ENCODE measurements around the gene NRCAM. TPM values are rescaled to one million over a fixed set of nuclear protein-coding genes. Genes with fewer than 3 reads are reported as not detected.

The NRCAM gene
- total and polyA plus RNA-seq, 2 of the 13 experiments (the other 11 are each of a cell fraction or from before 2014, with no cell fraction given) = 0.31 to 0.33 TPM

DNA sequence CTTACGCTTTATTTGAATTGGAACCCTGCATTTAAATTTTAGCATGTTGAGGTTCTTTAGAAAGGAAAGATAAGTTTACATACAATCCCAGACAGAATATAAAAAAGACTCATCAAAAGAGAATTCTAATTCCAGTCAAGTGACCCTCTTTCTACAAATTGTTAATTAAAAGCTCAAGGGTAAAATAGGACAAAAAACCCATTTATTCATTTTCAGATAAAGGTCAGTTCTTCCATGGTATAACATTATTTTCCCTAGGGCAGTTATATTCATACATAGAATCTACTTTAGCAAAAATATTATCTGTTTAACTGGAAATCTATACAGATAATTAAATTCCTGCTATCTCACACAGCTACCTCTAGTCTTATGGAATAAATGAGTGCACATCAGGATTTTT is 188.6 kb downstream of the NRCAM start:
- H3K4me3 ChIP-seq (replicated peaks in 1 of 3; ENCODE audit: insufficient read depth in 1 of 3, low read depth in 2 of 3, low read length in 3 of 3) = no peak overlapping the region
- in situ Hi-C loops (cut with HindIII; ENCODE audit: extremely low pct_ligation_motif_present, low pct_unique_long_range_greater_than_20kb) (no loop called here), intact Hi-C loops (cut with micrococcal nuclease; ENCODE audit: unreplicated experiment) (no loop called here)
- ChIA-PET CTCF (ENCODE audit: low intra/inter-chr PET ratio, low total read pairs) (no interaction called here), POLR2A (no interaction called here)
- H3K27me3 ChIP-seq (ENCODE audit: control insufficient read depth in 1 of 2, insufficient read depth in 2 of 2, low read length in 2 of 2) = no peaks in the 10 kb centered on the region
- no peaks in the 10 kb centered on the region for H4K20me1 ChIP-seq (ENCODE audit: insufficient read depth, low read length)
- no peaks in the 10 kb centered on the region for H3K4me1 ChIP-seq (ENCODE audit: insufficient read depth, low read length)
- BruUV-seq (replicated peaks) = no TSS peak
- FAIRE-seq = no peak
- no peak overlapping the region for H2AFZ ChIP-seq (ENCODE audit: low read length)
- H3K9me3 ChIP-seq (ENCODE audit: low read length) = no peaks in the 10 kb centered on the region
- TF ChIP-seq, protein P1, sequence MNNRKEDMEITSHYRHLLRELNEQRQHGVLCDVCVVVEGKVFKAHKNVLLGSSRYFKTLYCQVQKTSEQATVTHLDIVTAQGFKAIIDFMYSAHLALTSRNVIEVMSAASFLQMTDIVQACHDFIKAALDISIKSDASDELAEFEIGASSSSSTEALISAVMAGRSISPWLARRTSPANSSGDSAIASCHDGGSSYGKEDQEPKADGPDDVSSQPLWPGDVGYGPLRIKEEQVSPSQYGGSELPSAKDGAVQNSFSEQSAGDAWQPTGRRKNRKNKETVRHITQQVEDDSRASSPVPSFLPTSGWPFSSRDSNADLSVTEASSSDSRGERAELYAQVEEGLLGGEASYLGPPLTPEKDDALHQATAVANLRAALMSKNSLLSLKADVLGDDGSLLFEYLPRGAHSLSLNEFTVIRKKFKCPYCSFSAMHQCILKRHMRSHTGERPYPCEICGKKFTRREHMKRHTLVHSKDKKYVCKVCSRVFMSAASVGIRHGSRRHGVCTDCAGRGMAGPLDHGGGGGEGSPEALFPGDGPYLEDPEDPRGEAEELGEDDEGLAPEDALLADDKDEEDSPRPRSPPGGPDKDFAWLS (CRISPR knock-in tag; IDR thresholded peaks at IDR 0.05; ENCODE audit: borderline replicate concordance) = no peak
- TF ChIP-seq, protein P2, sequence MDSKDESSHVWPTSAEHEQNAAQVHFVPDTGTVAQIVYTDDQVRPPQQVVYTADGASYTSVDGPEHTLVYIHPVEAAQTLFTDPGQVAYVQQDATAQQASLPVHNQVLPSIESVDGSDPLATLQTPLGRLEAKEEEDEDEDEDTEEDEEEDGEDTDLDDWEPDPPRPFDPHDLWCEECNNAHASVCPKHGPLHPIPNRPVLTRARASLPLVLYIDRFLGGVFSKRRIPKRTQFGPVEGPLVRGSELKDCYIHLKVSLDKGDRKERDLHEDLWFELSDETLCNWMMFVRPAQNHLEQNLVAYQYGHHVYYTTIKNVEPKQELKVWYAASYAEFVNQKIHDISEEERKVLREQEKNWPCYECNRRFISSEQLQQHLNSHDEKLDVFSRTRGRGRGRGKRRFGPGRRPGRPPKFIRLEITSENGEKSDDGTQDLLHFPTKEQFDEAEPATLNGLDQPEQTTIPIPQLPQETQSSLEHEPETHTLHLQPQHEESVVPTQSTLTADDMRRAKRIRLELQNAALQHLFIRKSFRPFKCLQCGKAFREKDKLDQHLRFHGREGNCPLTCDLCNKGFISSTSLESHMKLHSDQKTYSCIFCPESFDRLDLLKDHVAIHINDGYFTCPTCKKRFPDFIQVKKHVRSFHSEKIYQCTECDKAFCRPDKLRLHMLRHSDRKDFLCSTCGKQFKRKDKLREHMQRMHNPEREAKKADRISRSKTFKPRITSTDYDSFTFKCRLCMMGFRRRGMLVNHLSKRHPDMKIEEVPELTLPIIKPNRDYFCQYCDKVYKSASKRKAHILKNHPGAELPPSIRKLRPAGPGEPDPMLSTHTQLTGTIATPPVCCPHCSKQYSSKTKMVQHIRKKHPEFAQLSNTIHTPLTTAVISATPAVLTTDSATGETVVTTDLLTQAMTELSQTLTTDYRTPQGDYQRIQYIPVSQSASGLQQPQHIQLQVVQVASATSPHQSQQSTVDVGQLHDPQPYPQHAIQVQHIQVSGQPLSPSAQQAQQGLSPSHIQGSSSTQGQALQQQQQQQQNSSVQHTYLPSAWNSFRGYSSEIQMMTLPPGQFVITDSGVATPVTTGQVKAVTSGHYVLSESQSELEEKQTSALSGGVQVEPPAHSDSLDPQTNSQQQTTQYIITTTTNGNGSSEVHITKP (CRISPR knock-in tag; IDR thresholded peaks at IDR 0.05; ENCODE audit: low read depth) = no peak
- no peak for TF ChIP-seq HNF4A (CRISPR knock-in tag; IDR thresholded peaks at IDR 0.05)
- TF ChIP-seq FOXA1 (IDR thresholded peaks at IDR 0.05) = no peak
- no peak for TF ChIP-seq FOXA1 (CRISPR knock-in tag; IDR thresholded peaks at IDR 0.05)
- no peak for TF ChIP-seq ZFY (CRISPR knock-in tag; IDR thresholded peaks at IDR 0.05)
- TF ChIP-seq TBX2 (CRISPR knock-in tag; IDR thresholded peaks at IDR 0.05; ENCODE audit: borderline replicate concordance) = no peak
- TF ChIP-seq, protein P3, sequence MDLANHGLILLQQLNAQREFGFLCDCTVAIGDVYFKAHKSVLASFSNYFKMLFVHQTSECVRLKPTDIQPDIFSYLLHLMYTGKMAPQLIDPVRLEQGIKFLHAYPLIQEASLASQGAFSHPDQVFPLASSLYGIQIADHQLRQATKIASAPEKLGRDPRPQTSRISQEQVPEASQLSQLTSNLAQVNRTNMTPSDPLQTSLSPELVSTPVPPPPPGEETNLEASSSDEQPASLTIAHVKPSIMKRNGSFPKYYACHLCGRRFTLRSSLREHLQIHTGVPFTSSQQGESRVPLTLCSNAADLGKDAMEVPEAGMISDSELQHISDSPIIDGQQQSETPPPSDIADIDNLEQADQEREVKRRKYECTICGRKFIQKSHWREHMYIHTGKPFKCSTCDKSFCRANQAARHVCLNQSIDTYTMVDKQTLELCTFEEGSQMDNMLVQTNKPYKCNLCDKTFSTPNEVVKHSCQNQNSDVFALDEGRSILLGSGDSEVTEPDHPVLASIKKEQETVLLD (CRISPR knock-in tag; IDR thresholded peaks at IDR 0.05; ENCODE audit: low read depth) = no peak
- TF ChIP-seq ETV6 (CRISPR knock-in tag; conservative IDR thresholded peaks at IDR 0.05) = no peak
- TF ChIP-seq ESRRA (CRISPR knock-in tag; IDR thresholded peaks at IDR 0.05; ENCODE audit: low read depth) = no peak
- TF ChIP-seq ZNF224 (CRISPR knock-in tag; IDR thresholded peaks at IDR 0.05) = no peak
- no peak for TF ChIP-seq FOXC1 (CRISPR knock-in tag; IDR thresholded peaks at IDR 0.05; ENCODE audit: borderline replicate concordance)
- TF ChIP-seq, protein P4, sequence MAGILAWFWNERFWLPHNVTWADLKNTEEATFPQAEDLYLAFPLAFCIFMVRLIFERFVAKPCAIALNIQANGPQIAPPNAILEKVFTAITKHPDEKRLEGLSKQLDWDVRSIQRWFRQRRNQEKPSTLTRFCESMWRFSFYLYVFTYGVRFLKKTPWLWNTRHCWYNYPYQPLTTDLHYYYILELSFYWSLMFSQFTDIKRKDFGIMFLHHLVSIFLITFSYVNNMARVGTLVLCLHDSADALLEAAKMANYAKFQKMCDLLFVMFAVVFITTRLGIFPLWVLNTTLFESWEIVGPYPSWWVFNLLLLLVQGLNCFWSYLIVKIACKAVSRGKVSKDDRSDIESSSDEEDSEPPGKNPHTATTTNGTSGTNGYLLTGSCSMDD (CRISPR knock-in tag; IDR thresholded peaks at IDR 0.05) = no peak
- H3K27ac ChIP-seq (ENCODE audit: extremely low read length, insufficient read depth, low read length) = no peak overlapping the region
- ATAC-seq = no peak
- no peak overlapping the region for H3K9ac ChIP-seq (ENCODE audit: insufficient read depth, low read depth, low read length)
- 74% methylated on average over 1 of the region's 1 CpG for WGBS (ENCODE audit: low lambda C conversion rate)
- H3K4me2 ChIP-seq (ENCODE audit: low read depth, low read length) = no peak overlapping the region
- H3K36me3 ChIP-seq (replicated peaks in 1 of 2; ENCODE audit: control insufficient read depth in 1 of 2, insufficient read depth in 2 of 2, low read length in 2 of 2) = no peaks in the 10 kb centered on the region
- H3K79me2 ChIP-seq (ENCODE audit: insufficient read depth, low read length) = no peaks in the 10 kb centered on the region
- DNase-seq (ENCODE audit: low spot score) = no peak

Measured in HepG2 (cell line).